ENCODE data around the gene TNS4.

Gene TNS4

DNA sequence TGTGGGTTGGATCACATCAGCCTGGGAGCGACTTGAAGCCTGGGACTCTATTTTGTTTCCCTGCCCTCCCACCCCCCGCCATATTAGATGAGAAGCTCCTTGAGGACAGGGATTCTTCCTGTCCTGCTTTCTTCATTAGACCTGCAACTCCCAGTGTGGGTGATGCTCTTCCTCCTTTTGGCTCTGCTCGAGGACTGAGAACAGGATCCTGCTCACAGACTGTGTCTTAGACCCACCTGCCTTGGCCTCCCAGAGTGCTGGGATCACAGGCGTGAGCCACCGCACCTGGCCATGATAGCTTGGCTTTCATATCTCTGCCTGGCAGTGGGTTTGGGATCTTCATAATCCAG, 21.5 kb upstream of the TNS4 start:
- Histone ChIP-seq H3K4me3 (ENCODE audit: low read length) (no peak overlapping the region), H3K27ac (ENCODE audit: low read length) (no peak overlapping the region), H3K4me1 (ENCODE audit: low read length) (no peaks in the 10 kb centered on the region), H3K36me3 (replicated peaks; ENCODE audit: insufficient read depth, low read length) (no peaks in the 10 kb centered on the region), H3K9ac (ENCODE audit: low read length) (no peak overlapping the region), H4K20me1 (ENCODE audit: insufficient read depth, low read length) (no peaks in the 10 kb centered on the region), H3K27me3 (replicated peaks; ENCODE audit: insufficient read depth, low read length) (peaks cover 23% of the 10 kb centered on the region; the same call in 1 of the 2 replicates), H3F3A (ENCODE audit: insufficient read depth, low read length) (no peaks in the 10 kb centered on the region), H3K9me2 (replicated peaks; ENCODE audit: insufficient read depth, low read length) (no peaks in the 10 kb centered on the region), H3K9me3 (replicated peaks; ENCODE audit: insufficient read depth, low read length) (no peaks in the 10 kb centered on the region), H2AFZ (ENCODE audit: low read length) (no peak overlapping the region), H3K4me2 (ENCODE audit: low read depth, low read length) (no peak overlapping the region), H3K79me2 (ENCODE audit: low read length) (no peaks in the 10 kb centered on the region)
- DNase-seq: no peak
- no peak for TF ChIP-seq EZH2 (optimal IDR thresholded peaks at IDR 0.05; ENCODE audit: low read depth, low read length)
- TF ChIP-seq EZH2phosphoT487 (IDR thresholded peaks at IDR 0.05; ENCODE audit: low read length): no peak
- TF ChIP-seq, protein P1, sequence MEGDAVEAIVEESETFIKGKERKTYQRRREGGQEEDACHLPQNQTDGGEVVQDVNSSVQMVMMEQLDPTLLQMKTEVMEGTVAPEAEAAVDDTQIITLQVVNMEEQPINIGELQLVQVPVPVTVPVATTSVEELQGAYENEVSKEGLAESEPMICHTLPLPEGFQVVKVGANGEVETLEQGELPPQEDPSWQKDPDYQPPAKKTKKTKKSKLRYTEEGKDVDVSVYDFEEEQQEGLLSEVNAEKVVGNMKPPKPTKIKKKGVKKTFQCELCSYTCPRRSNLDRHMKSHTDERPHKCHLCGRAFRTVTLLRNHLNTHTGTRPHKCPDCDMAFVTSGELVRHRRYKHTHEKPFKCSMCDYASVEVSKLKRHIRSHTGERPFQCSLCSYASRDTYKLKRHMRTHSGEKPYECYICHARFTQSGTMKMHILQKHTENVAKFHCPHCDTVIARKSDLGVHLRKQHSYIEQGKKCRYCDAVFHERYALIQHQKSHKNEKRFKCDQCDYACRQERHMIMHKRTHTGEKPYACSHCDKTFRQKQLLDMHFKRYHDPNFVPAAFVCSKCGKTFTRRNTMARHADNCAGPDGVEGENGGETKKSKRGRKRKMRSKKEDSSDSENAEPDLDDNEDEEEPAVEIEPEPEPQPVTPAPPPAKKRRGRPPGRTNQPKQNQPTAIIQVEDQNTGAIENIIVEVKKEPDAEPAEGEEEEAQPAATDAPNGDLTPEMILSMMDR (IDR thresholded peaks at IDR 0.05; ENCODE audit: low read length): no peak

DNA sequence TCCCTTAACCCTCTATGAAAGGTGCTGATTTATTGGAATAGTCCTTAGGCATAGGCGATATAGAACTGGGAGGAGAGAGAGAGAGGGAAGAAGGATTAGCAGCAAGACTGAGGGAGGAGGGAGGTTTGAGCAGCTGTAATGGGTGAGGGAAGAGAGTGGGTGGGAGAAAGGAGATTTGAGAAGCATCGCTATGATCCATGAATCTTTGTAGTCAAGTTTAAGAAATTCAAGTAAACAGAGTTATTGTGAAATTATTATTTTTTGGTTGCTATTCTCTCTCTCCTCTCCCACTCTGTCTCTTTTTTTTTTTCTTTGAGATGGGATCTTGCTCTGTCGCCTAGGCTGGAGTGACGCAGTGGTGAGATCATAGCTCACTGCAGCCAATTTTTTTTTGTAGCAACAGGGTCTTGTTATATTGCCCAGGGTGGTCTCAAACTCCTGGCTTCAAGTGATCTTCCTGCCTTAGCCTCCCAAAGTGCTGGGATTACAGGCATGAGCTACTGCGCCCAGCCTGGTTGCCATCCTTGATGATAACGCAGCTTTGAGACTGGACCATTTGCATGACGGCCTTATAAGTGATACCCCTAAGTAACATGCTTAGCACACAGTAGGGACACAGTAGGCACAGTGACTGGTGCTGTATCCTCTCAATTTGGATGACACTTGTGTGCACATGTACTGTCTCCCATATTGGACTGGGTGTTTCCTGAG, 21.0 kb upstream of the TNS4 start:
- no peak overlapping the region for H3K4me3 ChIP-seq (ENCODE audit: low read length)
- H3K9ac ChIP-seq (ENCODE audit: low read length): no peak overlapping the region
- H3K36me3 ChIP-seq (replicated peaks; ENCODE audit: insufficient read depth, low read length): no peaks in the 10 kb centered on the region
- H3K9me2 ChIP-seq (replicated peaks; ENCODE audit: insufficient read depth, low read length): no peaks in the 10 kb centered on the region
- H3K27ac ChIP-seq (ENCODE audit: low read length): no peak overlapping the region
- H3F3A ChIP-seq (ENCODE audit: insufficient read depth, low read length): peaks cover under 1% of the 10 kb centered on the region; the same call in 1 of the 2 replicates
- no peaks in the 10 kb centered on the region for H4K20me1 ChIP-seq (ENCODE audit: insufficient read depth, low read length)
- TF ChIP-seq EZH2phosphoT487 (IDR thresholded peaks at IDR 0.05; ENCODE audit: low read length) (no peak), EZH2 (optimal IDR thresholded peaks at IDR 0.05; ENCODE audit: low read depth, low read length) (no peak)
- TF ChIP-seq, protein P1 (IDR thresholded peaks at IDR 0.05; ENCODE audit: low read length): no peak
- no peaks in the 10 kb centered on the region for H3K9me3 ChIP-seq (replicated peaks; ENCODE audit: insufficient read depth, low read length)
- H3K27me3 ChIP-seq (replicated peaks; ENCODE audit: insufficient read depth, low read length): peaks cover 23% of the 10 kb centered on the region; the same call in 1 of the 2 replicates
- H3K4me1 ChIP-seq (ENCODE audit: low read length): peaks cover 1% of the 10 kb centered on the region
- H3K4me2 ChIP-seq (ENCODE audit: low read depth, low read length): no peak overlapping the region
- DNase-seq: no peak
- no peak overlapping the region for H2AFZ ChIP-seq (ENCODE audit: low read length)
- H3K79me2 ChIP-seq (ENCODE audit: low read length): no peaks in the 10 kb centered on the region

DNA sequence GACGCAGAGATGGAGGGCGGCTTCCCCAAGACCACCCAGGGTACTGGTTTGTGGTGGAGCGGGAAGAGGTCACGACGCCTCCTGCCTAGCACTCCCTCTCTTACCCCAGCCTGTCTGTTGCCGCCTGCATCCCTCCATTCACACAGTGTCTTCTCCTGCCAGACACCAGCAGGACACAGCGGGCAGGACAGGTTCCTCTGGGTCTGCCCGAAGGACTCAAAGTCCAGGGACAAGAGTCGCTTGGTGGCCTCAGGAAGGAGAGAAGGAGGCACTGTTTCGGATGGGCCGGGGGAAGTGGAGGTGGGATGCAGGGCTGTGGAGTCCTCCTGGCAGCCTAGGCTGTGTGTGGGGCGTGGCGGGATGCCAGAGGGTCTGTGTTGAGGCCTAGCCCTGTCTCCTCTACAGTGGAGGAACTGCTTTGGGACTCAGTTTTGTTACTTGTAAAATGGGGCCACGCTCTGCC, 19.6 kb upstream of the TNS4 start:
- Histone ChIP-seq H3F3A (ENCODE audit: insufficient read depth, low read length) (peaks cover 11% of the 10 kb centered on the region), H2AFZ (ENCODE audit: low read length) (no peak overlapping the region), H3K4me2 (ENCODE audit: low read depth, low read length) (no peak overlapping the region), H3K4me3 (ENCODE audit: low read length) (no peak overlapping the region), H3K9ac (ENCODE audit: low read length) (no peak overlapping the region), H4K20me1 (ENCODE audit: insufficient read depth, low read length) (no peaks in the 10 kb centered on the region; the same call in 1 of the 2 replicates), H3K36me3 (replicated peaks; ENCODE audit: insufficient read depth, low read length) (no peaks in the 10 kb centered on the region), H3K79me2 (ENCODE audit: low read length) (no peaks in the 10 kb centered on the region), H3K9me3 (replicated peaks; ENCODE audit: insufficient read depth, low read length) (no peaks in the 10 kb centered on the region), H3K9me2 (replicated peaks; ENCODE audit: insufficient read depth, low read length) (no peaks in the 10 kb centered on the region), H3K27ac (ENCODE audit: low read length) (no peak overlapping the region), H3K4me1 (ENCODE audit: low read length) (peaks cover 14% of the 10 kb centered on the region), H3K27me3 (replicated peaks; ENCODE audit: insufficient read depth, low read length) (peaks cover 19% of the 10 kb centered on the region; the same call in 1 of the 2 replicates)
- TF ChIP-seq EZH2 (optimal IDR thresholded peaks at IDR 0.05; ENCODE audit: low read depth, low read length): no peak
- TF ChIP-seq, protein P1 (IDR thresholded peaks at IDR 0.05; ENCODE audit: low read length): no peak
- TF ChIP-seq EZH2phosphoT487 (IDR thresholded peaks at IDR 0.05; ENCODE audit: low read length): no peak
- no peak for DNase-seq
